IPS-NIHi7 (cell line): ENCODE data around the gene CARS1.
A peak's percentile ranks its signal among the peaks of the same experiment; 100 is the strongest.

Source experiments
- DNase-seq: peaks from one replicate; pipeline ENCODE4 v3.0.0; 2012; ENCODE audit warnings: mixed read lengths; ENCODE audit errors: extremely low spot score

Gene CARS1

GRCh38 chr11:3037945-3038271 is 19.3 kb downstream of the CARS1 start:
- DNase-seq = no peak

GRCh38 chr11:3037040-3037944 is 19.9 kb downstream of the CARS1 start:
- DNase-seq = peak; percentile 90

- DNase-seq = no peak
Observed at GRCh38 chr11:3036419-3036818, 20.8 kb downstream of the CARS1 start.

GRCh38 chr11:3035333-3035732 is 21.9 kb downstream of the CARS1 start:
- DNase-seq = no peak

GRCh38 chr11:3030289-3031070 is 26.7 kb downstream of the CARS1 start:
- DNase-seq = no peak

GRCh38 chr11:3028813-3029212 is 28.4 kb downstream of the CARS1 start:
- DNase-seq = no peak

GRCh38 chr11:3026803-3027202 is 30.4 kb downstream of the CARS1 start:
- no peak for DNase-seq

GRCh38 chr11:3022982-3023381 is 34.2 kb downstream of the CARS1 start:
- no peak for DNase-seq

- no peak for DNase-seq
Observed at GRCh38 chr11:3022300-3022967, 34.8 kb downstream of the CARS1 start.

- DNase-seq = peak; percentile 82
Observed at GRCh38 chr11:3021125-3021524, 36.1 kb downstream of the CARS1 start.

- no peak for DNase-seq
Observed at GRCh38 chr11:3020011-3020410, 37.2 kb downstream of the CARS1 start.

- DNase-seq = no peak
Observed at GRCh38 chr11:3018596-3018995, 38.6 kb downstream of the CARS1 start.

GRCh38 chr11:3016861-3017260 is 40.4 kb downstream of the CARS1 start:
- DNase-seq = no peak

- no peak for DNase-seq
Observed at GRCh38 chr11:3015796-3016195, 41.4 kb downstream of the CARS1 start.

GRCh38 chr11:3014943-3015342 is 42.3 kb downstream of the CARS1 start:
- no peak for DNase-seq

- DNase-seq = no peak
Observed at GRCh38 chr11:3014057-3014938, 42.9 kb downstream of the CARS1 start.

- DNase-seq = no peak
Observed at GRCh38 chr11:3011891-3012885, 45.0 kb downstream of the CARS1 start.

- DNase-seq = no peak
Observed at GRCh38 chr11:3010521-3011275, 46.5 kb downstream of the CARS1 start.

GRCh38 chr11:3010004-3010403 is 47.2 kb downstream of the CARS1 start:
- no peak for DNase-seq
